LHCN-M2 (cell line): Measurements from ENCODE around the gene COA4. TPM values are rescaled to one million over a fixed set of nuclear protein-coding genes. Genes with fewer than 3 reads are reported as not detected.

ENCODE experiments used
- DNase-seq: peaks from one replicate; pipeline ENCODE4 v3.0.0-alpha.2; 2012; ENCODE audit warnings: low read depth
- total RNA-seq: library from RNA; depleted of rRNA; stranded (reverse); fragments of >200 nt; gene quantifications from 2 replicates; pipeline ENCODE4 v1.2.3, GENCODE V29; 2014; rRNA removed

The COA4 gene
- total RNA-seq, 1 experiment from 2014 or later, result 131 TPM

DNA sequence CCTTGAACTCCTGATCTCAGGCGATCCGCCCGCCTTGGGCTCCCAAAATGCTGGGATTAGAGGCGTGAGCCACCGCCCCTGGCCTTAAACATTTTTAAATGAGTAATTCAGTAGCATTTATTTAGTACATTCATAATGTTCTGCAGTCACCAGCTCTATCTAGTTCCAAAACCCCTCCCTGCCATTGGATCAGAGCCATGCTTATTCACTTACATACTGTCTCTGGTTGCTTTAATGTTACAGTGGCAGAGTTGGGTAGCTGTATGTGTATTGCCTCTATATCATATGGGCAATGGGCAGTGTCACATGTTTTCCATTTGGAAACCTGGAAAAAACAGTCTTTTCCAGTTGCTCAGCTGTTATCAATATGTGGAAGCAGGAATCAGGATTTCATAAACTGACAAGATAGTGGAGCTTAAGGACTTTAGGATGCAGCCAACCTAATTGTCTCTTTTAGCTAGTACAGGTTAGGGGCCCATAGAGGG, 10.5 kb downstream of the COA4 start:
- peak; percentile 62 for DNase-seq

DNA sequence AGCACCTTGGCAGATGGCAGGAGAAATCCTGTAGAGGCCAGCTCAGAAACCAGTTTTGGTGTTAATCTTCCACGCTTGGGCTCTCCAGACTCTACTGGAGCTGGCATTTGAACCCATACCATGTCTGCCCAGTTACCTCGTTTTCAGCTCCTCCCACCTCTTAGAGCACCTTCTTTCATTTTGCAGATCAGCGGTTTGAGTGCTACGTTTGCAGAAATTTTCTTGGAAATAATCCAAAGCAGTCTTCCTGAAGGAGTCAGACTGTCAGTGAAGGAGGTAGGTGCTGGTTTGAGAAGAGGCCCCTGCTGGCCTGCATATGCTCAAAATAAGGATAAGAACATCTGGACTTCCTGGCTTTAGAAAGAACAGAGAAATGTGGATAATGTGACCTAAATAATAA, 13.7 kb downstream of the COA4 start:
- DNase-seq, result no peak

- DNase-seq, result no peak
Observed at GRCh38 chr11:73860202-73860601, 16.4 kb downstream of the COA4 start.

GRCh38 chr11:73859671-73860070, 17.0 kb downstream of the COA4 start:
- no peak for DNase-seq

- DNase-seq, result no peak
Observed at GRCh38 chr11:73856031-73856567, 20.5 kb downstream of the COA4 start.

- no peak for DNase-seq
Observed at GRCh38 chr11:73854680-73855079, 22.0 kb downstream of the COA4 start.

DNA sequence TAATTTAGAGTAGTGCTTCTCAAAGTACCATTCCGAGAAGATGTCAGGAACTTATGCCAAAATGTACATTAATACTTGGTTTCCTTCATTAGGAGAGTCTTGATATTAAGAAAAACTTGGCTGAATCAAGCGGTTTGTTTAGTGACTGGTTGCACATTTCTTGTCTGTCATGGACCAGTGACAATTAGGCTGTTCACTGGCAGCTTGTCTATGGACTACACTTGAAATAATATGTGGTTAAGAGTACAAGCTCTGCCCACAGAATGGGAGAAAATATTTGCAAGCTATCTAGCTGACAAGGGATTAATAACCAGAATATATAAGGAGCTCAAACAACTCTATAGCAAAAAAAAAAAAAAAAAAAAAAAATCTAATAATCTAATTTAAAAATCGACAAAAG, 24.6 kb downstream of the COA4 start:
- DNase-seq, result no peak

GRCh38 chr11:73851046-73851764, 25.4 kb downstream of the COA4 start:
- no peak for DNase-seq

DNA sequence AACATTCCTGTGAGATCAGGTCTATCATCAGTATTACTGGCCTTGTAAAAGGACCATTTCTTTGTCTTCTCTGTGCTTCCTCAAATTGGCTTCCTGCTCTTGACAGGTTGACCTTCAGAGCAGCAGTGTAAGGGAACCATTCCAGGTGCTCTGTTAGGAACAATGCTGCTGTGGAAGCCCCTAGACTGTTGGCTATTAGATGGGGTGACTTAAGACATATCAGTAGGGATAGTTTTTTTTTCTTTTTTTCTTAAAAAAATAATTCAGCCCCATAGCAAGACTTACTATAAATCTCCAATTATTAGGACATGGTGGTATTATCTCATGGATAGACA, 37.6 kb downstream of the COA4 start:
- DNase-seq, result no peak

- peak; percentile 27 for DNase-seq
Observed at GRCh38 chr11:73838443-73839122, 38.1 kb downstream of the COA4 start.

- DNase-seq, result no peak
Observed at GRCh38 chr11:73833067-73833466, 43.6 kb downstream of the COA4 start.

DNA sequence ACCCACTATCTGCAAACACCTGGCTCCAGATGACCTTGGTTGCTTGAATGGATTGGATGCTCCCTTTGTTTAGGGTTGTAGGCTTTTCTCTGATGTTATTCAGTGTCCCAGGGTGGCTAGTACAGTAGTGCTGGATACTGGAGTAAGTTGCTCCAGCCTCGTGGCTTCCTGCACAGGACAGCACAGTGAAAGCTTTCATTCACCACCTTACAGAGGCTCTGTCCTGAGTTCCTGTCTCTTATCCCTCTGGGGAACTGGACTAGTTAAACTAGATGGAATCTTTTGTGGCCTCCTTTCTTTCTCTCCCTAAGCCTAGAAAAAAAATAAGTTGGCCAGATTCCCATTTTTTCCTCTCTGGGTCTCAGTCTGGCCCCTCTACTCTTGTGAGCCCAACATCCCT, 46.4 kb downstream of the COA4 start:
- no peak for DNase-seq

Other genes with a start within 250 kb of the COA4 start
- gene PLEKHB1, start 230.3 kb downstream of the COA4 start, total RNA-seq, result 0.46 TPM in 1 of 2 replicates, not detected in the other
- 120 and 130 TPM in 2 replicates for gene RAB6A, start 115.8 kb downstream of the COA4 start, total RNA-seq
- 14.8 and 27.3 TPM in 2 replicates for gene MRPL48, start 89.0 kb downstream of the COA4 start, total RNA-seq
- 10.0 and 11.7 TPM in 2 replicates for gene PAAF1, start 153 bp upstream of the COA4 start, total RNA-seq
- 0.06 TPM in 1 of 2 replicates, not detected in the other for gene DNAJB13, start 74.2 kb upstream of the COA4 start, total RNA-seq
- gene UCP2, start 106.0 kb upstream of the COA4 start, total RNA-seq, result 4.3 and 8.0 TPM in 2 replicates
- 0.71 and 1.1 TPM in 2 replicates for gene UCP3, start 132.2 kb upstream of the COA4 start, total RNA-seq